Keratinocyte (primary cell): Measurements from ENCODE around the gene PRKD1. TPM values are rescaled to one million over a fixed set of nuclear protein-coding genes. Genes with fewer than 3 reads are reported as not detected.

Source experiments
- DNase-seq: peaks from one replicate; pipeline ENCODE4 v3.0.0-alpha.2; 2011; ENCODE audit warnings: low read depth, missing footprints, low spot score
- FAIRE-seq: peaks from 2 replicates; lab custom pipeline; 2011; peaks lifted over from hg19 to GRCh38; lab: Jason Lieb, UNC
- H2AFZ ChIP-seq: 2 replicates; pipeline ENCODE4 v1.6.0; 2012; ENCODE audit warnings: low read length, control low read depth, inconsistent platforms; ENCODE audit not compliant: control insufficient read depth
- H3K27ac ChIP-seq: 2 replicates; pipeline ENCODE4 v1.5.1; 2011; ENCODE audit warnings: low read length; ENCODE audit not compliant: control insufficient read depth, insufficient read depth
- H3K27me3 ChIP-seq: 3 replicates; pipeline ENCODE4 v1.6.0; 2011; ENCODE audit warnings: low read length; ENCODE audit not compliant: control insufficient read depth, insufficient read depth; ENCODE audit errors: extremely low read depth
- H3K36me3 ChIP-seq, 2 experiments: 2 replicates in 1 of 2; 3 replicates in 1 of 2; pipeline ENCODE4 v1.5.1; 2011; ENCODE audit warnings: low read length in 2 of 2, mild to moderate bottlenecking in 1 of 2; ENCODE audit not compliant: control insufficient read depth in 2 of 2, insufficient read depth in 2 of 2; ENCODE audit errors: extremely low read depth in 1 of 2
- H3K4me1 ChIP-seq: 3 replicates; pipeline ENCODE4 v1.5.1; 2011; ENCODE audit warnings: low read length; ENCODE audit not compliant: control insufficient read depth, insufficient read depth; ENCODE audit errors: extremely low read depth
- H3K4me2 ChIP-seq: 3 replicates; pipeline ENCODE4 v1.6.0; 2011; ENCODE audit warnings: low read depth, low read length; ENCODE audit not compliant: control insufficient read depth, insufficient read depth; ENCODE audit errors: extremely low read depth
- H3K4me3 ChIP-seq, 3 experiments: fragments of 200-600 bp in 1 of 3; sonication (generic) in 1 of 3; 2 replicates in 2 of 3; 3 replicates in 1 of 3; pipeline ENCODE4 v1.5.1; 2011 to 2016; ENCODE audit warnings: low read length in 3 of 3, mild to moderate bottlenecking in 3 of 3, control low read depth in 2 of 3, inconsistent platforms in 1 of 3, low read depth in 1 of 3, mixed read lengths in 1 of 3, mixed run types in 1 of 3, moderate library complexity in 1 of 3; ENCODE audit not compliant: control insufficient read depth in 2 of 3, insufficient read depth in 2 of 3; ENCODE audit errors: extremely low read depth in 1 of 3
- H3K79me2 ChIP-seq: 2 replicates; pipeline ENCODE4 v1.6.0; 2012; ENCODE audit warnings: low read length; ENCODE audit not compliant: control insufficient read depth, insufficient read depth
- H3K9ac ChIP-seq: 3 replicates; pipeline ENCODE4 v1.6.0; 2011; ENCODE audit warnings: low read length; ENCODE audit not compliant: control insufficient read depth, insufficient read depth; ENCODE audit errors: extremely low read depth
- H3K9me1 ChIP-seq: 3 replicates; pipeline ENCODE4 v1.6.0; 2011; ENCODE audit warnings: low read length; ENCODE audit not compliant: control insufficient read depth, insufficient read depth; ENCODE audit errors: extremely low read depth
- H3K9me3 ChIP-seq: 2 replicates; pipeline ENCODE4 v1.5.1; 2012; ENCODE audit warnings: low read depth, low read length; ENCODE audit not compliant: control insufficient read depth
- H4K20me1 ChIP-seq: 3 replicates; pipeline ENCODE4 v1.6.0; 2011; ENCODE audit warnings: low read length; ENCODE audit not compliant: control insufficient read depth, insufficient read depth; ENCODE audit errors: extremely low read depth
- EZH2 ChIP-seq: IDR thresholded peaks from one replicate; pipeline ENCODE4 v1.6.1; 2012; ENCODE audit warnings: inconsistent platforms, mild to moderate bottlenecking, low read length, moderate library complexity
- dilution Hi-C: fragments of 300-500 bp; cut with MboI; formaldehyde crosslinking; loops from one replicate; pipeline ENCODE4 v1.7.0; 2020; ENCODE audit warnings: low sequenced_read_pairs; ENCODE audit not compliant: extremely low pct_ligation_motif_present
- polyA plus RNA-seq, 5 experiments: library from polyadenylated mRNA; depleted of rRNA in 3 of 5; stranded (reverse) in 3 of 5; stranded (forward) in 1 of 5; unstranded in 1 of 5; fragments of >200 nt; gene quantifications; 1 replicate in 1 of 5; 2 replicates in 3 of 5; 3 replicates in 1 of 5; pipeline versions ENCODE4 v1.2.1 to v1.2.3, GENCODE V29; 2011 to 2012; ENCODE audit warnings: missing spikeins in 2 of 5, low read depth in 1 of 5, low replicate concordance in 1 of 5
- TF ChIP-seq, protein P1 (sequence below), 3 experiments: IDR thresholded peaks in 1 of 3; conservative IDR thresholded peaks in 1 of 3; optimal IDR thresholded peaks in 1 of 3; 2 replicates in 2 of 3; 3 replicates in 1 of 3; pipeline versions ENCODE3 to v1.5.1; 2011; ENCODE audit warnings: low read length in 3 of 3, mild to moderate bottlenecking in 3 of 3, moderate library complexity in 2 of 3, control low read depth in 1 of 3, inconsistent platforms in 1 of 3; ENCODE audit not compliant: insufficient read depth in 2 of 3; ENCODE audit errors: extremely low read depth in 1 of 3

Gene PRKD1
- polyA plus RNA-seq, 1 donor (not counting 4 experiments of a cell fraction or from before 2014, with no cell fraction given), result 0.49 TPM

DNA sequence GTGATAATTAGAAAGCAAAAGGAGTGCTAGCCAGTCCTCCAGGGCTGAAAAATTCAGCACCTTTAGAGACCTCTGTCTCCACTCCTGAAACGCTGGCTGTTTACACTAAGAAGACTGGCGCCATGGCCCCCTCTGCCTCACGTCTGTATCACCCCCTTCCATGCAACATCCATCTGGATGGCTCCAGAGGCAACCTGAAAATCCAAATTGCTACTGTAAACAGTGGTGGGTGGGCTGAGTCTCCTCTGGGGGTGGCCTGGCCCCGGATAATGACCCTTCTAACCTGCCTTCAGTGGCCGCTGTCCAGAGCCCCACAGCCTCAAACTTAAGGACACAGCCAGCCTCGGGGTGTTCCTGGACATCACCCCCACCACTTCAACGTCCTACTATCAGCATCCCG is 1.4 kb downstream of the PRKD1 start:
- dilution Hi-C loops, result no loop called here
- no peak overlapping the region for H2AFZ ChIP-seq

DNA sequence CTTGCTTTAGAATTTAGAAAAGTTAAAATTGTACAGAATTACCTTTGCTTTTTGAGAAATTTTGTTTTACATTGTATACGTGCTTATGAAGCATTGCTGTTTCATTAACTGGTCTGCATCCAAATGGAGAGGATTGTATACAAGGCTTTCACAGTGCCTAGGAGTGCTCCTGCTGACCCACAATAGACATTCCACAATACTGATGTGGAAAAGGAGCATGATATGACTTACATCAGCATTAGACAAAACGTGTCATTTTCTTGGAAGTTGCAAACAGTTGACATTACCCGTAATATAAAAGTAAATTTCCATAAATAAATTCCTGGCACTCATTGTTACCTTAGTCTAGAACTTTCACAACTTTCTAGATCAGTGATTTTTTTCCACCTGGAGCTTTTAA is 1.9 kb downstream of the PRKD1 start:
- Histone ChIP-seq H3K27ac (no peak overlapping the region), H3K9ac (no peak overlapping the region), H3K4me2 (no peak overlapping the region), H3K4me1 (peaks cover 6% of the 10 kb centered on the region), H4K20me1 (no peaks in the 10 kb centered on the region), H3K4me3 (no peak overlapping the region), H3K79me2 (no peaks in the 10 kb centered on the region), H3K9me3 (no peaks in the 10 kb centered on the region), H2AFZ (no peak overlapping the region), H3K36me3 (no peaks in the 10 kb centered on the region), H3K27me3 (peaks cover 12% of the 10 kb centered on the region), H3K9me1 (no peaks in the 10 kb centered on the region)
- FAIRE-seq, result no peak
- dilution Hi-C loops, result no loop called here
- TF ChIP-seq, protein P1, sequence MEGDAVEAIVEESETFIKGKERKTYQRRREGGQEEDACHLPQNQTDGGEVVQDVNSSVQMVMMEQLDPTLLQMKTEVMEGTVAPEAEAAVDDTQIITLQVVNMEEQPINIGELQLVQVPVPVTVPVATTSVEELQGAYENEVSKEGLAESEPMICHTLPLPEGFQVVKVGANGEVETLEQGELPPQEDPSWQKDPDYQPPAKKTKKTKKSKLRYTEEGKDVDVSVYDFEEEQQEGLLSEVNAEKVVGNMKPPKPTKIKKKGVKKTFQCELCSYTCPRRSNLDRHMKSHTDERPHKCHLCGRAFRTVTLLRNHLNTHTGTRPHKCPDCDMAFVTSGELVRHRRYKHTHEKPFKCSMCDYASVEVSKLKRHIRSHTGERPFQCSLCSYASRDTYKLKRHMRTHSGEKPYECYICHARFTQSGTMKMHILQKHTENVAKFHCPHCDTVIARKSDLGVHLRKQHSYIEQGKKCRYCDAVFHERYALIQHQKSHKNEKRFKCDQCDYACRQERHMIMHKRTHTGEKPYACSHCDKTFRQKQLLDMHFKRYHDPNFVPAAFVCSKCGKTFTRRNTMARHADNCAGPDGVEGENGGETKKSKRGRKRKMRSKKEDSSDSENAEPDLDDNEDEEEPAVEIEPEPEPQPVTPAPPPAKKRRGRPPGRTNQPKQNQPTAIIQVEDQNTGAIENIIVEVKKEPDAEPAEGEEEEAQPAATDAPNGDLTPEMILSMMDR (optimal IDR thresholded peaks at IDR 0.05 in 1 of 3, IDR thresholded peaks at IDR 0.05 in 1 of 3, conservative IDR thresholded peaks at IDR 0.05 in 1 of 3; ENCODE audit: extremely low read depth in 1 of 3, insufficient read depth in 2 of 3, low read length in 3 of 3), result no peak
- TF ChIP-seq EZH2, result no peak
- no peak for DNase-seq

More for the DNA sequence above, 1.4 kb downstream of the PRKD1 start:
- H3K4me1 ChIP-seq, result peaks cover 6% of the 10 kb centered on the region
- H3K9ac ChIP-seq, result no peak overlapping the region
- no peak for TF ChIP-seq EZH2
- TF ChIP-seq, protein P1 (optimal IDR thresholded peaks at IDR 0.05 in 1 of 3, IDR thresholded peaks at IDR 0.05 in 1 of 3, conservative IDR thresholded peaks at IDR 0.05 in 1 of 3; ENCODE audit: extremely low read depth in 1 of 3, insufficient read depth in 2 of 3, low read length in 3 of 3), result no peak
- peak overlapping the region; percentile 80 for H3K4me2 ChIP-seq
- H3K4me3 ChIP-seq, result peak overlapping the region in 1 of 3 experiments; percentile 66
- H3K9me3 ChIP-seq, result no peaks in the 10 kb centered on the region
- H4K20me1 ChIP-seq, result no peaks in the 10 kb centered on the region
- H3K27ac ChIP-seq, result no peak overlapping the region
- no peaks in the 10 kb centered on the region for H3K36me3 ChIP-seq
- no peak for DNase-seq
- H3K79me2 ChIP-seq, result no peaks in the 10 kb centered on the region
- FAIRE-seq, result no peak
- peaks cover 12% of the 10 kb centered on the region for H3K27me3 ChIP-seq
- H3K9me1 ChIP-seq, result no peaks in the 10 kb centered on the region
